Caco-2 (cell line): ENCODE measurements around the gene KIAA1958. TPM values are rescaled to one million over a fixed set of nuclear protein-coding genes. Genes with fewer than 3 reads are reported as not detected.

ENCODE experiments used
- BruUV-seq: library from RNA; stranded (reverse); fragments of 400-500 nt; replicated peaks from 2 replicates; lab custom pipeline; 2021; lab: Mats Ljungman, UMichigan
- CTCF ChIA-PET: fragments of 300-600 bp; sonication (Branson Sonifier 250); formaldehyde crosslinking; loops from one replicate; lab custom pipeline; 2022; ENCODE audit warnings: antibody characterized with exemption; lab: Charles Lee
- POLR2A ChIA-PET: fragments of 300-600 bp; sonication (Branson Sonifier 250); formaldehyde crosslinking; loops from one replicate; lab custom pipeline; 2022; ENCODE audit warnings: antibody characterized with exemption; lab: Charles Lee
- DNase-seq, 2 experiments: peaks; one replicate each; pipeline versions ENCODE4 v3.0.0 to v3.0.0-alpha.2; 2020 to 2022
- H3K27me3 ChIP-seq: replicated peaks from 2 replicates; pipeline ENCODE4 v1.6.0; 2011; ENCODE audit warnings: low read length; ENCODE audit not compliant: control insufficient read depth, insufficient read depth
- H3K36me3 ChIP-seq: 2 replicates; pipeline ENCODE4 v1.5.1; 2011; ENCODE audit warnings: low read length; ENCODE audit not compliant: control insufficient read depth, insufficient read depth
- H3K4me1 ChIP-seq: fragments of 250-450 bp; sonication (Bioruptor Pico); 2 replicates; pipeline ENCODE4 v1.5.1; 2020; ENCODE audit warnings: mild to moderate bottlenecking
- H3K4me3 ChIP-seq: 2 replicates; pipeline ENCODE4 v1.5.1; 2011; ENCODE audit warnings: low read depth, mild to moderate bottlenecking, control low read depth, low read length
- H3K9me3 ChIP-seq: fragments of 250-450 bp; sonication (Bioruptor Pico); 2 replicates; pipeline ENCODE4 v1.5.1; 2020; ENCODE audit warnings: mild to moderate bottlenecking, moderate library complexity
- H3K27ac Mint-ChIP-seq: one replicate; pipeline ENCODE4 v1.8.0; 2022; ENCODE audit warnings: mixed read lengths; ENCODE audit not compliant: unreplicated experiment
- H3K27me3 Mint-ChIP-seq: one replicate; pipeline ENCODE4 v1.8.0; 2022; ENCODE audit warnings: mixed read lengths; ENCODE audit not compliant: insufficient read depth, unreplicated experiment
- H3K36me3 Mint-ChIP-seq: one replicate; pipeline ENCODE4 v1.8.0; 2022; ENCODE audit warnings: mild to moderate bottlenecking, mixed read lengths; ENCODE audit not compliant: insufficient read depth, unreplicated experiment
- H3K4me1 Mint-ChIP-seq: one replicate; pipeline ENCODE4 v1.8.0; 2022; ENCODE audit warnings: low read depth, mixed read lengths; ENCODE audit not compliant: unreplicated experiment
- H3K4me3 Mint-ChIP-seq: one replicate; pipeline ENCODE4 v1.8.0; 2022; ENCODE audit warnings: mild to moderate bottlenecking, moderate library complexity, mixed read lengths; ENCODE audit not compliant: unreplicated experiment
- H3K9me3 Mint-ChIP-seq: one replicate; pipeline ENCODE4 v1.8.0; 2022; ENCODE audit warnings: mixed read lengths; ENCODE audit not compliant: unreplicated experiment
- CTCF ChIP-seq, 2 experiments: fragments of 200-600 bp in 1 of 2; IDR thresholded peaks; 1 replicate in 1 of 2; 2 replicates in 1 of 2; pipeline versions ENCODE4 v1.5.1 to v1.8.0; 2011 to 2022; ENCODE audit warnings: antibody characterized with exemption in 1 of 2, control low read depth in 1 of 2, inconsistent platforms in 1 of 2, low read depth in 1 of 2, low read length in 1 of 2, mild to moderate bottlenecking in 1 of 2, moderate library complexity in 1 of 2; ENCODE audit not compliant: insufficient read depth in 1 of 2, severe bottlenecking in 1 of 2, unreplicated experiment in 1 of 2
- intact Hi-C: fragments of 100-400 bp; cut with micrococcal nuclease; formaldehyde crosslinking; loops from one replicate; pipeline ENCODE4 v1.10.0; 2022; ENCODE audit not compliant: unreplicated experiment
- total RNA-seq: library from RNA; stranded (reverse); gene quantifications from 2 replicates; pipeline ENCODE4 v1.2.3, GENCODE V29; 2022

Gene KIAA1958
- total RNA-seq, 1 experiment from 2014 or later, result 20.0 TPM

DNA sequence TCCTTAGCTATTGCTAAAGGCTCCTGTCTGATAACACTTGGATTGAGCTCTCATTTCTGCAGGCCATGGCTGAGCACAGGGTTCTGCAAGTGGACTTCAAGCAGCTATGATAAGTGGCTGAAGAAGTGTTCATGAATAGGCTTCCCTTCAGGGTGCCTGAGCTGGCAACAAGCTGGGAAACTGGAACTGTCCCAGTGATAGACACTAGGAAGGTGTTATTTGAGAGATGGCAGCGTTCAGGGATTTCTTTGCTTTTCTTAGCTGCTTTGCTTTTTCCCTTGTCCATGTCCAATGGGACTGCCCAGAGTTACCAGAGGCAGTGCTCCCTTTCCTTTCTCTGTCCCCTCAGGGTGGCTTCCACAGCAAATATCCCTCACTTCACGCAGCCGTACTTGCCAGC is 155.5 kb downstream of the KIAA1958 start:
- H3K4me3 ChIP-seq, result no peak overlapping the region

DNA sequence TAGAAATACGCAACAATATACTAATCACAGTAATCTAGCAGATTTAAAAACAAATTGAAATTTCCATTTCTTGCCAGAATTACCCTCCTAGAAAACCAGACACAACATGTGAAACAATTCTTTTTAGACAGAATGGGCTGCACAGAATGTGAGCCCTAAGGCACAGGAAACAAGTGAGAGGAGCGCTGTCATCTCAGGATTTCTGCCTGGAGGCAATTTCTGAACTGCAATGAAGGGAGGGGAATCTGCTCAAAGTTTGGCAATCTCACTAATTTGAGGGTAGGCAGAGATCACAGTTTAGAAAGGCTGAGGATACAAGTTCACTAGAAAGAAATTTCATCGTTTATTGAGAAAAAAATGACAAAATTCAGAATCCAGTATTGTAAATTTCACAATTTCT is 161.0 kb downstream of the KIAA1958 start:
- no peak for TF ChIP-seq CTCF (IDR thresholded peaks at IDR 0.05; ENCODE audit: insufficient read depth in 1 of 2, low read depth in 1 of 2, low read length in 1 of 2, severe bottlenecking in 1 of 2, unreplicated experiment in 1 of 2)
- BruUV-seq, result no TSS peak
- no peaks in the 10 kb centered on the region for H3K27me3 Mint-ChIP-seq
- DNase-seq, result no peak
- Histone ChIP-seq H3K9me3 (no peaks in the 10 kb centered on the region), H3K27me3 (no peaks in the 10 kb centered on the region), H3K4me1 (no peaks in the 10 kb centered on the region), H3K36me3 (no peaks in the 10 kb centered on the region), H3K4me3 (no peak overlapping the region)
- no peak overlapping the region for H3K4me3 Mint-ChIP-seq
- H3K4me1 Mint-ChIP-seq, result peaks cover 7% of the 10 kb centered on the region
- POLR2A ChIA-PET, result no interaction called here
- intact Hi-C loops, result no loop called here
- no peak overlapping the region for H3K27ac Mint-ChIP-seq
- H3K9me3 Mint-ChIP-seq, result peaks cover 33% of the 10 kb centered on the region
- CTCF ChIA-PET, result no interaction called here
- peaks cover 7% of the 10 kb centered on the region for H3K36me3 Mint-ChIP-seq

More for the DNA sequence above, 155.5 kb downstream of the KIAA1958 start:
- Mint-ChIP-seq H3K9me3 (peaks cover 32% of the 10 kb centered on the region), H3K36me3 (peaks cover 7% of the 10 kb centered on the region), H3K27me3 (no peaks in the 10 kb centered on the region), H3K4me1 (peaks cover 7% of the 10 kb centered on the region), H3K27ac (no peak overlapping the region), H3K4me3 (no peak overlapping the region)
- TF ChIP-seq CTCF (IDR thresholded peaks at IDR 0.05; ENCODE audit: insufficient read depth in 1 of 2, low read depth in 1 of 2, low read length in 1 of 2, severe bottlenecking in 1 of 2, unreplicated experiment in 1 of 2), result no peak
- ChIA-PET POLR2A (no interaction called here), CTCF (no interaction called here)
- H3K27me3 ChIP-seq, result no peaks in the 10 kb centered on the region
- H3K36me3 ChIP-seq, result peaks cover 1% of the 10 kb centered on the region; the same call in 1 of the 2 replicates
- BruUV-seq, result no TSS peak
- no peaks in the 10 kb centered on the region for H3K4me1 ChIP-seq
- peaks cover 12% of the 10 kb centered on the region for H3K9me3 ChIP-seq
- DNase-seq, result no peak
- intact Hi-C loops, result no loop called here

- no TSS peak for BruUV-seq
- Mint-ChIP-seq H3K27ac (no peak overlapping the region), H3K27me3 (no peaks in the 10 kb centered on the region), H3K36me3 (peaks cover 7% of the 10 kb centered on the region), H3K4me3 (no peak overlapping the region), H3K9me3 (peaks cover 37% of the 10 kb centered on the region), H3K4me1 (peaks cover 3% of the 10 kb centered on the region)
- ChIA-PET POLR2A (no interaction called here), CTCF (no interaction called here)
- no peak for TF ChIP-seq CTCF (IDR thresholded peaks at IDR 0.05; ENCODE audit: insufficient read depth in 1 of 2, low read depth in 1 of 2, low read length in 1 of 2, severe bottlenecking in 1 of 2, unreplicated experiment in 1 of 2)
- H3K27me3 ChIP-seq, result no peaks in the 10 kb centered on the region
- no peak overlapping the region for H3K4me3 ChIP-seq
- intact Hi-C loops, result no loop called here
- no peaks in the 10 kb centered on the region for H3K9me3 ChIP-seq
- no peak for DNase-seq
- no peaks in the 10 kb centered on the region for H3K4me1 ChIP-seq
- H3K36me3 ChIP-seq, result no peaks in the 10 kb centered on the region
These were observed 162.0 kb downstream of the KIAA1958 start for GRCh38 chr9:112648624-112649023.
